A549 (cell line): ENCODE results near the gene STX16.

Source experiments
- CEBPB ChIP-seq, 2 experiments: fragments of >200 bp in 1 of 2; sonication (Bioruptor Twin) in 1 of 2; formaldehyde crosslinking in 1 of 2; IDR thresholded peaks; 2 replicates each; pipeline ENCODE4 v1.6.1; 2012 to 2016
- CTCF ChIP-seq: fragments of >200 bp; sonication (Bioruptor Twin); formaldehyde crosslinking; IDR thresholded peaks from 3 replicates; pipeline ENCODE4 v1.5.1; 2016
- MYC ChIP-seq: IDR thresholded peaks from 2 replicates; pipeline ENCODE4 v1.6.1; 2012; ENCODE audit warnings: mild to moderate bottlenecking, inconsistent platforms, low read length, improper control_type of control experiment, borderline replicate concordance
- RAD21 ChIP-seq, 2 experiments: fragments of >200 bp in 1 of 2; sonication (Bioruptor Twin) in 1 of 2; formaldehyde crosslinking in 1 of 2; IDR thresholded peaks in 1 of 2; conservative IDR thresholded peaks in 1 of 2; 2 replicates in 1 of 2; 3 replicates in 1 of 2; pipeline ENCODE4 v1.6.1; 2012 to 2018; ENCODE audit warnings: inconsistent platforms in 1 of 2

GRCh38 chr20:58695895-58696375 is 44.9 kb downstream of the STX16 start:
- TF ChIP-seq CTCF, result no peak
- TF ChIP-seq CEBPB (IDR thresholded peaks at IDR 0.05), result no peak
- no peak for TF ChIP-seq RAD21 (conservative IDR thresholded peaks at IDR 0.05 in 1 of 2, IDR thresholded peaks at IDR 0.05 in 1 of 2)
- TF ChIP-seq MYC, result no peak
